ENCODE results near the gene INTS6. TPM values are rescaled to one million over a fixed set of nuclear protein-coding genes. Genes with fewer than 3 reads are reported as not detected.

Gene INTS6
- total RNA-seq, 4 donors from 2014 or later = 24.3 to 34.5 (median 28.9) TPM

- H3K4me1 ChIP-seq = no peaks in the 10 kb centered on the region
- no peaks in the 10 kb centered on the region for H3K9me3 ChIP-seq
- H3K27ac ChIP-seq (replicated peaks in 1 of 4) = no peak overlapping the region
- WGBS = 74% methylated on average over 3 of the region's 3 CpGs
- TF ChIP-seq POLR2A (IDR thresholded peaks at IDR 0.05; ENCODE audit: low read depth) = no peak
- TF ChIP-seq POLR2AphosphoS5 (IDR thresholded peaks at IDR 0.05) = no peak
- no peak for TF ChIP-seq EP300 (IDR thresholded peaks at IDR 0.05)
- TF ChIP-seq, protein P1, sequence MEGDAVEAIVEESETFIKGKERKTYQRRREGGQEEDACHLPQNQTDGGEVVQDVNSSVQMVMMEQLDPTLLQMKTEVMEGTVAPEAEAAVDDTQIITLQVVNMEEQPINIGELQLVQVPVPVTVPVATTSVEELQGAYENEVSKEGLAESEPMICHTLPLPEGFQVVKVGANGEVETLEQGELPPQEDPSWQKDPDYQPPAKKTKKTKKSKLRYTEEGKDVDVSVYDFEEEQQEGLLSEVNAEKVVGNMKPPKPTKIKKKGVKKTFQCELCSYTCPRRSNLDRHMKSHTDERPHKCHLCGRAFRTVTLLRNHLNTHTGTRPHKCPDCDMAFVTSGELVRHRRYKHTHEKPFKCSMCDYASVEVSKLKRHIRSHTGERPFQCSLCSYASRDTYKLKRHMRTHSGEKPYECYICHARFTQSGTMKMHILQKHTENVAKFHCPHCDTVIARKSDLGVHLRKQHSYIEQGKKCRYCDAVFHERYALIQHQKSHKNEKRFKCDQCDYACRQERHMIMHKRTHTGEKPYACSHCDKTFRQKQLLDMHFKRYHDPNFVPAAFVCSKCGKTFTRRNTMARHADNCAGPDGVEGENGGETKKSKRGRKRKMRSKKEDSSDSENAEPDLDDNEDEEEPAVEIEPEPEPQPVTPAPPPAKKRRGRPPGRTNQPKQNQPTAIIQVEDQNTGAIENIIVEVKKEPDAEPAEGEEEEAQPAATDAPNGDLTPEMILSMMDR (IDR thresholded peaks at IDR 0.05) = no peak
- H3K36me3 ChIP-seq = no peaks in the 10 kb centered on the region
- no peaks in the 10 kb centered on the region for H3K27me3 ChIP-seq
- no peak overlapping the region for H3K4me3 ChIP-seq
- DNase-seq (ENCODE audit: extremely low spot score) = no peak
- intact Hi-C loops (cut with DNase I) = no loop called here
Measured at GRCh38 chr13:51477149-51477548, 24.3 kb upstream of the INTS6 start.

- Histone ChIP-seq H3K27ac (replicated peaks in 1 of 4) (no peak overlapping the region), H3K27me3 (no peaks in the 10 kb centered on the region), H3K4me1 (no peaks in the 10 kb centered on the region), H3K36me3 (no peaks in the 10 kb centered on the region), H3K9me3 (no peaks in the 10 kb centered on the region), H3K4me3 (no peak overlapping the region)
- DNase-seq (ENCODE audit: extremely low spot score) = no peak
- TF ChIP-seq POLR2A (IDR thresholded peaks at IDR 0.05; ENCODE audit: low read depth) (no peak), EP300 (IDR thresholded peaks at IDR 0.05) (no peak), POLR2AphosphoS5 (IDR thresholded peaks at IDR 0.05) (no peak)
- TF ChIP-seq, protein P1 (IDR thresholded peaks at IDR 0.05) = no peak
- intact Hi-C loops (cut with DNase I) = no loop called here
- WGBS = 71% methylated on average over 2 of the region's 2 CpGs
Measured at GRCh38 chr13:51475727-51476501, 23.1 kb upstream of the INTS6 start.

GRCh38 chr13:51469790-51470189 is 17.0 kb upstream of the INTS6 start:
- no peaks in the 10 kb centered on the region for H3K36me3 ChIP-seq
- DNase-seq (ENCODE audit: extremely low spot score) = no peak
- no peaks in the 10 kb centered on the region for H3K9me3 ChIP-seq
- no peak for TF ChIP-seq POLR2A (IDR thresholded peaks at IDR 0.05; ENCODE audit: low read depth)
- TF ChIP-seq POLR2AphosphoS5 (IDR thresholded peaks at IDR 0.05) = no peak
- no peak for TF ChIP-seq EP300 (IDR thresholded peaks at IDR 0.05)
- TF ChIP-seq, protein P1 (IDR thresholded peaks at IDR 0.05) = no peak
- intact Hi-C loops (cut with DNase I) = no loop called here
- no peak overlapping the region for H3K4me3 ChIP-seq
- WGBS = 76% methylated on average over 2 of the region's 2 CpGs
- no peak overlapping the region for H3K27ac ChIP-seq (replicated peaks in 1 of 4)
- no peaks in the 10 kb centered on the region for H3K27me3 ChIP-seq
- no peaks in the 10 kb centered on the region for H3K4me1 ChIP-seq

- Histone ChIP-seq H3K36me3 (no peaks in the 10 kb centered on the region), H3K9me3 (no peaks in the 10 kb centered on the region), H3K27me3 (no peaks in the 10 kb centered on the region), H3K4me3 (no peak overlapping the region), H3K27ac (replicated peaks in 1 of 4) (no peak overlapping the region), H3K4me1 (no peaks in the 10 kb centered on the region)
- TF ChIP-seq POLR2A (IDR thresholded peaks at IDR 0.05; ENCODE audit: low read depth) (no peak), POLR2AphosphoS5 (IDR thresholded peaks at IDR 0.05) (no peak), EP300 (IDR thresholded peaks at IDR 0.05) (no peak)
- no peak for DNase-seq (ENCODE audit: extremely low spot score)
- intact Hi-C loops (cut with DNase I) = no loop called here
- 93% methylated on average over 3 of the region's 3 CpGs for WGBS
Measured at GRCh38 chr13:51467730-51468129, 14.9 kb upstream of the INTS6 start.

DNA sequence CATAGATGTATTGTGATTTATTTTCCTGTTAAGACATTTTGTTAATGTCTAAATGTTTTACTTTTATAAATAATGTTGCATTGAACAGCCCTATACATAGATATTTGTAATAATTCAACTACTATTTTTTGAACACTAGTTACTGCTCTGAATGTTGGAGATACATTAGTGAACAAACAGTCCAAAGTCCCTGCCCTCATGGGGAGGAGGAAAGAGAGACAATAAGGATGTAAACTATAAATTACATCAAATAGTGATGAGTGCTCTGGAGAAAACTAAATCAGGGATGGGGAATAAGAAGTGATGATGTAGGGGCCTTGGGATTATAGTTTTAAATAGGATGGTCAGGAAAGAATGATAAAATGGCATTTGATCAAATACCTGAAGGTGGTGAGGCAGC is 12.3 kb upstream of the INTS6 start:
- no peaks in the 10 kb centered on the region for H3K9me3 ChIP-seq
- no peak overlapping the region for H3K27ac ChIP-seq (replicated peaks in 1 of 4)
- no peaks in the 10 kb centered on the region for H3K36me3 ChIP-seq
- TF ChIP-seq EP300 (IDR thresholded peaks at IDR 0.05) (no peak), POLR2AphosphoS5 (IDR thresholded peaks at IDR 0.05) (no peak), POLR2A (IDR thresholded peaks at IDR 0.05; ENCODE audit: low read depth) (no peak)
- TF ChIP-seq, protein P1 (IDR thresholded peaks at IDR 0.05) = no peak
- H3K4me1 ChIP-seq = no peaks in the 10 kb centered on the region
- intact Hi-C loops (cut with DNase I) = no loop called here
- H3K27me3 ChIP-seq = no peaks in the 10 kb centered on the region
- no peak for DNase-seq (ENCODE audit: extremely low spot score)
- H3K4me3 ChIP-seq = no peak overlapping the region

Measured in esophagus muscularis mucosa (tissue), 4 donors.